ENCODE measurements around the gene PLEKHA7. TPM values are rescaled to one million over a fixed set of nuclear protein-coding genes. Genes with fewer than 3 reads are reported as not detected.

Gene PLEKHA7
- total and polyA plus RNA-seq, 2 donors from 2014 or later = 24.4 to 65.7 TPM

DNA sequence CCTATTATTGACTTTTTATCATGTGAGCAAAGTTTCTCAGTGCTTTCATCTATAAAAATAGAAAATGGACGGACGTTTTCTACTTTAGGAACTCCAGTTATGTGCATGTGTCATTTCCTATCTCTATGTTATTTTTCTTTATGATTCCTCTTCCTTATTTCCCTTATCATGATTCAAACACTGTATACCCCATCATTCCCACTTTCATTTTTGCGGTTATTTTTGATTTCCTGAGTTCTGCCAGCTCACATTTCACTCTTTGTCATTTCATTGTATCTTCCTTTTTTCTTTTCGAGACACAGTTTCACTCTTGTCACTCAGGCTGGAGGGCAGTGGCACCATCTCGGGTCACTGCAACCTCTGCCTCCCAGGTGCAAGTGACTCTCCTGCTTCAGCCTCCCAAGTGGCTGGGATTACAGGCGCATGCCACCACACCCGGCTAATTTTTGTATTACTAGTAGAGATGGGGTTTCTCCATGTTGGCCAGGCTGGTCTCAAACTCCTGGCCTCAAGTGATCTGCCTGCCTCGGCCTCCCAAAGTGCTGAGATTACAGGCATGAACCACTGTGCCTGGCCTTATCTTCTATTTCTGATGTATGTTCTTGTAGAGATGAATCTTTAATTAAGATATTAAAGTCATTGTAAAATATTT is 254.2 kb downstream of the PLEKHA7 start:
- TF ChIP-seq, protein P1, sequence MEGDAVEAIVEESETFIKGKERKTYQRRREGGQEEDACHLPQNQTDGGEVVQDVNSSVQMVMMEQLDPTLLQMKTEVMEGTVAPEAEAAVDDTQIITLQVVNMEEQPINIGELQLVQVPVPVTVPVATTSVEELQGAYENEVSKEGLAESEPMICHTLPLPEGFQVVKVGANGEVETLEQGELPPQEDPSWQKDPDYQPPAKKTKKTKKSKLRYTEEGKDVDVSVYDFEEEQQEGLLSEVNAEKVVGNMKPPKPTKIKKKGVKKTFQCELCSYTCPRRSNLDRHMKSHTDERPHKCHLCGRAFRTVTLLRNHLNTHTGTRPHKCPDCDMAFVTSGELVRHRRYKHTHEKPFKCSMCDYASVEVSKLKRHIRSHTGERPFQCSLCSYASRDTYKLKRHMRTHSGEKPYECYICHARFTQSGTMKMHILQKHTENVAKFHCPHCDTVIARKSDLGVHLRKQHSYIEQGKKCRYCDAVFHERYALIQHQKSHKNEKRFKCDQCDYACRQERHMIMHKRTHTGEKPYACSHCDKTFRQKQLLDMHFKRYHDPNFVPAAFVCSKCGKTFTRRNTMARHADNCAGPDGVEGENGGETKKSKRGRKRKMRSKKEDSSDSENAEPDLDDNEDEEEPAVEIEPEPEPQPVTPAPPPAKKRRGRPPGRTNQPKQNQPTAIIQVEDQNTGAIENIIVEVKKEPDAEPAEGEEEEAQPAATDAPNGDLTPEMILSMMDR (IDR thresholded peaks at IDR 0.05; ENCODE audit: borderline replicate concordance, extremely low read depth, insufficient read depth) = no peak
- Histone ChIP-seq H3K4me1 (ENCODE audit: control insufficient read depth in 2 of 3, insufficient read depth in 2 of 3, low read depth in 1 of 3, low read length in 3 of 3) (no peaks in the 10 kb centered on the region), H3K9me3 (ENCODE audit: control insufficient read depth in 2 of 3, insufficient read depth in 1 of 3, low read length in 3 of 3) (no peaks in the 10 kb centered on the region), H3K27me3 (ENCODE audit: control insufficient read depth, insufficient read depth, low read length) (no peaks in the 10 kb centered on the region), H3K4me3 (ENCODE audit: low read length in 3 of 3) (no peak overlapping the region), H3K36me3 (ENCODE audit: control insufficient read depth in 2 of 3, insufficient read depth in 3 of 3, low read length in 3 of 3) (peaks cover 2 to 12% (median 9%) of the 10 kb centered on the region in 3 donors), H3K27ac (ENCODE audit: low read depth in 2 of 2, low read length in 2 of 2) (no peak overlapping the region), H3K9ac (ENCODE audit: low read length in 3 of 3) (no peak overlapping the region)
- DNase-seq (no peak), FAIRE-seq (no peak)
- intact Hi-C loops (cut with DNase I) = no loop called here

- Histone ChIP-seq H3K27ac (ENCODE audit: low read depth in 2 of 2, low read length in 2 of 2) (no peak overlapping the region), H3K4me1 (ENCODE audit: control insufficient read depth in 2 of 3, insufficient read depth in 2 of 3, low read depth in 1 of 3, low read length in 3 of 3) (no peaks in the 10 kb centered on the region), H3K4me3 (ENCODE audit: low read length in 3 of 3) (no peak overlapping the region), H3K9ac (ENCODE audit: low read length in 3 of 3) (no peak overlapping the region), H3K27me3 (ENCODE audit: control insufficient read depth, insufficient read depth, low read length) (no peaks in the 10 kb centered on the region), H3K9me3 (ENCODE audit: control insufficient read depth in 2 of 3, insufficient read depth in 1 of 3, low read length in 3 of 3) (no peaks in the 10 kb centered on the region), H3K36me3 (ENCODE audit: control insufficient read depth in 2 of 3, insufficient read depth in 3 of 3, low read length in 3 of 3) (peaks cover 2 to 20% (median 12%) of the 10 kb centered on the region in 3 donors)
- no peak for FAIRE-seq
- intact Hi-C loops (cut with DNase I) = no loop called here
- TF ChIP-seq, protein P1 (IDR thresholded peaks at IDR 0.05; ENCODE audit: borderline replicate concordance, extremely low read depth, insufficient read depth) = no peak
- no peak for DNase-seq
Observed at GRCh38 chr11:16758382-16759024, 255.7 kb downstream of the PLEKHA7 start.

- no peak overlapping the region for H3K9ac ChIP-seq (ENCODE audit: low read length in 3 of 3)
- H3K27ac ChIP-seq (ENCODE audit: low read depth in 2 of 2, low read length in 2 of 2) = no peak overlapping the region
- intact Hi-C loops (cut with DNase I) = no loop called here
- peaks cover 19 to 68% (median 36%) of the 10 kb centered on the region in 3 donors for H3K36me3 ChIP-seq (ENCODE audit: control insufficient read depth in 2 of 3, insufficient read depth in 3 of 3, low read length in 3 of 3)
- H3K4me1 ChIP-seq (ENCODE audit: control insufficient read depth in 2 of 3, insufficient read depth in 2 of 3, low read depth in 1 of 3, low read length in 3 of 3) = no peaks in the 10 kb centered on the region
- H3K9me3 ChIP-seq (ENCODE audit: control insufficient read depth in 2 of 3, insufficient read depth in 1 of 3, low read length in 3 of 3) = no peaks in the 10 kb centered on the region
- no peak overlapping the region for H3K4me3 ChIP-seq (ENCODE audit: low read length in 3 of 3)
- H3K27me3 ChIP-seq (ENCODE audit: control insufficient read depth, insufficient read depth, low read length) = no peaks in the 10 kb centered on the region
- DNase-seq = no peak
- TF ChIP-seq, protein P1 (IDR thresholded peaks at IDR 0.05; ENCODE audit: borderline replicate concordance, extremely low read depth, insufficient read depth) = no peak
- no peak for FAIRE-seq
Observed at GRCh38 chr11:16750417-16750816, 263.8 kb downstream of the PLEKHA7 start.
